ENCODE measurements around the gene BATF. TPM values are rescaled to one million over a fixed set of nuclear protein-coding genes. Genes with fewer than 3 reads are reported as not detected.

Gene BATF
- total RNA-seq, 1 donor from 2014 or later = 3.6 TPM

DNA sequence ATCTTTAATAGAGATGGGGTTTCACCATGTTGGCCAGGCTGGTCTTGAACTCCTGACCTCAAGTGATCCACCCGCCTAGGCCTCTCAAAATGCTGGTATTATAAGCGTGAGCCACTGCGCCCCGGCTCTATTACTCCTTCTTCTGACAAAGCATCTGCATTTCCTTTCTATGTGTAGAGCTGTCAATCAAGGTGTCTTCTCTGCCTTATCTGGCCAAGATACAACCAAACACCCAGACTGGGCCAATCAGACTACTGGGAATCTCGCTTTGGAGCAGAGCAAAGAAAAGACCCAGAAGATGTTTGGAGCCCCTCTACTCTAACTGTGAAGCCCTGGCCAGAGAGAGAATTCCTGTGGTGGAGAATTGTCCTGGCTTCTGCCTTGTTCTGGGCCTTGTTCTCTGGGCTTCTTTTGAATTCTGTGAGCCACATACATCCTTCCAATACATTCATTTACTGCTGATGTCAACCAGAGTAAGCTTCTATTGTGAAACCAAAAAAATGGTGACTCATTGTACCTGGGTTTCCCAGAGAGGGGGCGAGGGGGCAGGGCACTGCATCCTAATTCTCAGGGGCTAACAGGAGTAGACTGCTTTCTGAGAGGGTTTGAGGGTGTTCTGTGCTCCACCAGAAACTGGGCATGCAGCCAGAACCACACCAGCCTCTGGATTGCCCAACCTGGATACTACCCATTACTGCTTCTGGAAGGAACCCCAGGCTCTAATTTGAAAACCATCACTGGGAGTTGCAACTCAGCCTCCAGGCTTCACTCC lies 37.4 kb downstream of the BATF start:
- DNase-seq (ENCODE audit: low read depth in 2 of 2) = no peak

DNA sequence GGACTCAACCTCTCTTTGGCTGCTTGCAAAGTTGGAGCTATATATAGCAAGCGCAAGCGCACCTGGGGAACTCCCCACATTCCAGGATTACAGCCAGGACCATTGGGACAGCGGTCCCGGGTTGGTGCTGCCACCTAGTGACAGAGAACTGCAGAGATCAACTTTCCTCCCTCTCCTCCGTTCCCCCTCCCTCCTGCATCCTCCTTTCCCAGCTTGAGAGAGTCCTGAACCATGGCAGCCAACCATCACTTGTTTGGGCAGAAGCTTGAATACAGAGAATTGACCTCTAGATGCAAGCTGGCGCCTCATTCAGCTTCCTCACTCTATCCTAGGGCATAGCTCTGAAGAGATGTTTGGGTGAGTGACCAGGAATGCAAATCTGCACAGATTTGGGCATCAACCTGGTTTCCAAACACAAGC lies 38.8 kb downstream of the BATF start:
- peak; percentile 74 to 91 for DNase-seq (ENCODE audit: low read depth in 2 of 2)

DNA sequence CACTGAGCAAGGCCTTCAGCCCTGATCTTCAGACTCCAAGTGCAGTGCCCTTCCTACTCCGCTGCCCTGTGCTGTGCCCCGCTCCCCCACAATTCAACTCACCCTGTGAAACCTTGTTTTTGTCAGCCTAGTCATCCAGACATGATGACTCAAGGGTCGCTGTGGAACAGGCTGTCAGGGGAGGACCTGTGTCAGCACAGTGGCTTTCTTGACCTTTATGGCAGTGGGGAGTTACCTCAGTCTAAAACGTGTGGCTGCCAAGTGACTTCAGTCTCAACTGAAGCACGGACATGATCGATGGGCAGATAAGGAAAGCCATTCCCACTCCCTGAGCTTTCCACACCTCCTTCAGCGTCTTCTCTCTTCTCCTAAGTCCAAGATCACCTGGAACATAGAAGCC lies 39.8 kb downstream of the BATF start:
- DNase-seq (ENCODE audit: low read depth in 2 of 2) = no peak

DNA sequence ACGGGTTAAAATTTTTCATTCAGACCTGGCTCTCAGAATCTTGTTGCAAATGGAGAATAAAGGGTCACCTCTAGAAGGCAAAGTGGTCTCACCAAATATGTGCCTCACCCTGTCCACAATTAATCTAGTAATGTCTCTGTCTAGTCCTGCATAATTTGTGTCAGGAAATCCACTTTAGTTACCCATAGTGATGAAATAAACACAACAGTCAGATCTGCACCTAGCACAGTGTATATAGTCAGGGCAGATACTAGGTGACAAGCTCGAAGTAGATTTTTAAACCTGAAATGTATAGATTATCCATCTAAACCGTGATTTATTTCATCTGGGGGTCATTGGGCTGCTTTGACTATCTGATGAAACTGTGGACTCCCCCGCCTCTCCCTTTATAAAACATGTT lies 40.2 kb downstream of the BATF start:
- no peak for DNase-seq (ENCODE audit: low read depth in 2 of 2)

DNA sequence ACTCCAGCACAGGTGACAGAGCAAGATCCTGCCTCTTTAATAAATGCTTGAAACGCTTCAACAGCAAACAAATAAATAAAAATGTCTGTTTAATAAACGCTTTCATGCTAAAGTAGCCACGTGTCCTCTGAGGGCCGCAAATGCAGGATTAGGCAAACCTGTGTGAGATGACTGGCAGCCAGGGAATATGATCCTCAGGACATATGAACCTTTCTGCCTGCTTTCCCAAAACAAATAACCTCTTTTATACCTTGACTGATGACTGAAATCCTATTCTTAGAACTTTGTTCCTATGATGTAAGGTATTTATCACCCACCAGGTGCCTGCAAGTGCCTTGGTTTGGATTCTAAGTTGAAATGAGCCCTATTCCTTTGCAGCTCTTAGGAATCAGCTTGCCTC lies 41.7 kb downstream of the BATF start:
- DNase-seq (ENCODE audit: low read depth in 2 of 2) = no peak

DNA sequence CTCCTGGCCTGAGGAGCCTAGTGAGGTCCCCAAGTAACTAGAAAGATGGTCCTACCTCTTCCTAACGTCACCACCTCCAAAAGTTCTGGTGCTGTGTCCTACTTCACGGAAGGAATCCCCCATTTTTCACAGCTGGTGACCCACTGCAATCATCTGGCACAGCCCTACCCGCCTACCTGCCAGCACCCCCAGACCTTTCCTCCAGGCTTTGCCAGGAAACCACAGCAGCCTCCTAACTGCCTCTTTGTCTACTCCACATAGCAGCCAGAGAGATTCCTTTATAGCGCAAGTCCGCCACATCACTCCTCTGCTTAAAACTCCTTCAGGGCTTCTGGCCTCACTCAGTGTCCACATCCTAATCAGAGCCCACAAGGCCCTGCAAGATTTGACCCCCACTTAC lies 42.8 kb downstream of the BATF start:
- DNase-seq (ENCODE audit: low read depth in 2 of 2) = no peak

DNA sequence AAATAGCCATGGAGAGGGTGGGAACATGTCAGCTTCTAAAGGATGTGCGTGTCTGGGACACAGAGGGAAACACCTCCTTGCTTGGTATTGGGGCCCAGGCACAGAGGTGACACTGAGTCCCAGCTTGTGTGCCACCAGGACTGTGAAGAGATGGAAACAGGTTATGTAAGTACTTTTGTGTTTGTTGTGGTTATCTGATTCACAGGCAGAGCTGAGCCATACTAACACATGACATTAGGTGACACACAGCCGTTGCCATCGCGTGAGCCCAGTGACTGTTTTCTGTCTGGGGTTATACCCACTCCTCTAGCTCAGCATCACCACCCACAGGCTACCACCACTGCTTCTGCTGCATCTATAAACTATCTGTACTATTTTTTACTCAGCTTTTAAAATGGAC lies 44.1 kb downstream of the BATF start:
- DNase-seq (ENCODE audit: low read depth in 2 of 2) = peak in 1 of 2 donors; percentile 20

DNA sequence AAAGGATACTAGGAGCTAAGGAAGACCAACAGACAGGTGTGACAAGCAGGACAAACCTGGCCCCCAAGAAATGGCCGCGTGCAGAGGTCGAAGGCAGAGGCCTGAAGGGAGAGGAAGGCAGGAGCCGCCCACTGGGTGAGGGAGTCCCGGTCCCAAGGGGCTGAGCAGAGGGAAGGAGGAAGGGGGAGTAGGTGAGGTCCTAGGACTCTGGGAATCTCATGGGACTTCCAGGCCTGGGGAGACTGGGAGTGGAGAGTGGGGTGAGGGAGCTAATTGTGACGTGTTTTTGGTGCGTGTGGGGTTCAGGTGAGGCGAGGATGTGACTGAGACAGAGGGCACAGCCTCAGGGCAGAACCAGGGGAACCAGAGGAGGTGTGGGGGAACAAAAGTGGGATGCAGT lies 44.5 kb downstream of the BATF start:
- DNase-seq (ENCODE audit: low read depth in 2 of 2) = no peak

DNA sequence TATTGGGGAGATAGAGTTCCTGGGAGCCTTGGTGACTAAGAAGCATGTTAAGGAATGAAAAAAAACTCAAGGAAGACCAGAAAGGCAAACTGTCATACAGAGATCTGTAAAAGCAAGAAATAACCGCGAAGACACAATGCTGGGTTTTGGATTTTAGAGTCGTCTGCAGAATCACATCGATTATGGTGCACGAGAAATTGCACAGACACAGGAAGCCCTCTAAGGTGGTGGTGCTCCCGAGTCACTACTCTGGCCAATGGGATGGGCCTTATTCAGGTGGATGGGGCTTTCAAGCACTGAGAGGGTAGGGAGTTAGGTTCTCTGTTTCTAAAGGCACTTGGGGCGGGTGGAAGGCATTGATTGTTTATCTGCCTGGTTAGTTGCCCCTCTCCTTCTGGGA lies 45.9 kb downstream of the BATF start:
- no peak for DNase-seq (ENCODE audit: low read depth in 2 of 2)

DNA sequence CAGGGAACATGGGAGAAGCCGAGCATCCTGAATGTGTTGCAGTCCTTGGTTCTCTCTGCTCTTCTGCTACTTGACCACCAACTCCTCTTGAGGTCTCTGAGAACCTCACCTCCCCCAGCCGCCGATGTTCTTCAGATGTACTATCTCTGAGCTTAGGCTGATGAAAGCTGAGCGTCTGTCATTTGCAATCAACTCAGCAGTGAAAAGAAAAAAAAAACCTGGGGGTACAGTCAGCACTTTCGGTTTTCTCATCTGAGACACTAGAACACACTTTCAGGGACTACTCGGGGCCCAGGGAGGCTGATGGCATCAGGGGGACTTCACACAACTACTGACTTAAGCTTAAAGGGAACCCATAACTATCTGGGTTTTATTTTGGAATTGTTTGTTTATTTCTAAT lies 46.5 kb downstream of the BATF start:
- no peak for DNase-seq (ENCODE audit: low read depth in 2 of 2)

DNA sequence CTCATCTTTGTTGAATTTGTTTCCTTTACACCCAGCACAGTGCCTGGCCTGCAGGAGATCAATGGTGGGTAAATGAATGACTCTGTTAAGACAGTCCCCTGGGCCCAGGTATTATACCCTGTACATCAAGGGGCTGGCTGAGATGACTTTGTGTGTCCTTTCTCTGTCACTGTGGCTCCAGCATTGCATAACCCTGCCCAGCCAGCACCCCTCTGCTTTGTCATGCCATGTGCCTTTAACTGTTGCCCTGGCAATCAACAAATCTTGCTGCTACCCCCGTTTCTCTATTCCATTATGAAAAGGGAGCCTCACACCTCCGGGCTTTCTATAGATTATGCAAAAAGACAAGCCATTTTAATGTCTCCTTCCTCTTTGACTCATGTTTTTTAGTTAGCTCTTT lies 48.5 kb downstream of the BATF start:
- DNase-seq (ENCODE audit: low read depth in 2 of 2) = no peak

DNA sequence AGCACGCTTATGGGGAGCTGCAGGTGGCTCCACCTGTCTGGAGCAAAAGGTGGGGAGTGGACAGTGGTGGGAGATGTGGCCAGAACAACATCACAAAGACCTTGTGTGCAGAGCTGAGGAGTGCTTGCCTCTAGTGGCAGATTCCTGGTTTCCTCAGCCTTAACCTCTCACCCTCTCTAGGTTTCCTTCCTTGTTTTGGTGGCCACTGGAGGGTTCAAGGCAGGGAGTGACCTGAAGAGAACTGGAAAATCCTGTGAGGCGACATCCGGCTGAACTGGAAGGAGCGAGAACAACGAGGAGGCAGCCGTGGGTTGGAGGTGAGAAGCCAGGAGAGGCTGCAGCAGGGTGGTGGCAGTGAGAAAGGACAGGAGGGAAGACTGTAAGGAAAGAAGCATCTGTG lies 49.8 kb downstream of the BATF start:
- no peak for DNase-seq (ENCODE audit: low read depth in 2 of 2)

DNA sequence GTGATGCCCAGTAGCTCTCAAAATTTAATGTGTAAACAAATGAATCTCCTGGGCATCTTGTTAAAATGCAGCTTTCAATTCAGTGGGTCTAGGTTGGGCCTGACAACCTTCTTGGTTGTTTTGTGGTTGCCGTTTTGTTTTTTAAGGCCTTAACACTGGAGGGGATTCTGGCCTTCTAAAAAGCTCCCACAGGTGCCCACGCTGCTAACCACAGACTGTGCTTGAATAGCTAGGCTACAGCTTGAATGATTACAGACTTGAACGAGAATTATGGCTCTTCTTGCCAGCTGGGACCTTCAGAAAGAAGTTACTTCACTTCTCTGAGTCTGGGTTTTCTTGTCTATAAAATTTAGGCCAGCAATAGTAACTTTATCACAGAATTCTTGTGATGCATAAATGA lies 54.8 kb downstream of the BATF start:
- DNase-seq (ENCODE audit: low read depth in 2 of 2) = no peak

DNA sequence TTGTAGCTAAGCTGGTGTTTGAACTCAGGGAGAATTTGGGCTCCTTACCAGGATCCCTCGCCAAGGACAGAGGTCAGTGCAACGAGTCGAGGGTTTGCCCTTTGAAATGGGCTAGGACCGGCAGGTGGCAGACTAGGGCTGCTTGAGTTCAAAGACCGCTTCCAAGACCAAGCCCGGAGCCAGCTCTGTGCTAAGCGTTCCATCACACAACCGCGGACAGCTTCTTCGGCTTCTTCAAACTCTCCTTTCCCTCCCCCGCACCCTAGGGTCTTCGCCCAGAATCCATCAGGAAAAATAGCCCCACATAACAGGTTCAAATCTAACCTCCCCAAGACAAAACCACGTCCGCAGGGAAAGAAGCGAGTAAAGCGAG lies 55.4 kb downstream of the BATF start:
- peak; percentile 73 to 85 for DNase-seq (ENCODE audit: low read depth in 2 of 2)

DNA sequence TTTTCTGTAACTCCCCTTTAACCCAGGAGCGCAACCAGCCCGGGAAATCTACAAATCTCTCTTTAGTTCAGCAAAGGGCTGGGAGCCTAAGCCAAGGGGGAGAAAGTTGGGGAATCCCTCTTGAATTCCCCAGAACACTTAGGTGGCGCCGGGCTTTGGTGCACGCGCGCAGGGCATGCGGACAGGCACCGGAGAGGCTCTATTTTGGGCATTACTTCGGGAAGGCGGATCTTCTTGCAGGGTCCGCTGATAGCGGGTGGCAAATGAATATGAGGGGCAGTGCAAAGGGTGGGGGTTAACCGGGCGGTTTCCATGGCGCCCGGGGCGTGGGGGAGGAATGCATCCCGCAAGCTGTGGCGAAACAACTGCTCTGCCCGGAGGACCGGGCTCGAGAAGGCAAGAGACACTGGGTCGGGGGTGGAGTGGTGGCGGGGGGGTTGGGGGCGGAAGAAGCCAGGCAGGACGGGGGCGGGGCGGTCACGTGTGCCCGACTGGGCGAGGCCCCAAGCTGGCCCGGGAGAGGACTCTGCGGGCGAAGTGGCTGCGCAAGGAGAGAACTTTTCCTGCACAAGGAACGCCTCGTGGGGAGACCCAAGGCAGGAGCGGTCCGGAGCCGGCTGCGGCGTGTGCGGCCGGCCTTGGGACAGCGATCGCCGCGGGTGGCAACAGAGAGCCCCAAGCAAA lies 56.0 kb downstream of the BATF start, which contains the start of gene FLVCR2:
Gene FLVCR2, plus strand, starts transcription at position 519 of the 684 bp plus-strand sequence. CDS start 353 bp downstream, outside the sequence.
- DNase-seq (ENCODE audit: low read depth in 2 of 2) = peak; percentile 63 to 70

DNA sequence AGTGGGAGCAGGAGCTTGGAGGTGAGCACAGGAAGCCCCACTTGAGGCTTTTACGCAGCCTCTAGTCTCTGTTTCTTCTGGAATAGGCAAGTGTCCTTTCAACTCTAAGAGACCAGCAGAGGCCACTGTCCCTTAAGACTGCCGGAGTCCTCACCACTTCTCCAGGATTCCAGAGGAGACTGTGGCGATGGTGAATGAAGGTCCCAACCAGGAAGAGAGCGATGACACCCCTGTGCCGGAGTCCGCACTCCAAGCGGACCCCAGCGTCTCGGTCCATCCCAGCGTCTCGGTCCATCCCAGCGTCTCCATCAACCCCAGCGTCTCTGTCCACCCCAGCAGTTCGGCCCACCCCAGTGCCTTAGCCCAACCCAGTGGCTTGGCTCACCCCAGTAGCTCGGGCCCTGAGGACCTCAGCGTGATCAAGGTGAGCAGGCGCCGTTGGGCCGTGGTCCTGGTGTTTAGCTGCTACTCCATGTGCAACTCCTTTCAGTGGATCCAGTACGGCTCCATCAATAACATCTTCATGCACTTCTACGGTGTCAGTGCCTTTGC lies 56.6 kb downstream of the BATF start:
- DNase-seq (ENCODE audit: low read depth in 2 of 2) = peak; percentile 6 to 64

DNA sequence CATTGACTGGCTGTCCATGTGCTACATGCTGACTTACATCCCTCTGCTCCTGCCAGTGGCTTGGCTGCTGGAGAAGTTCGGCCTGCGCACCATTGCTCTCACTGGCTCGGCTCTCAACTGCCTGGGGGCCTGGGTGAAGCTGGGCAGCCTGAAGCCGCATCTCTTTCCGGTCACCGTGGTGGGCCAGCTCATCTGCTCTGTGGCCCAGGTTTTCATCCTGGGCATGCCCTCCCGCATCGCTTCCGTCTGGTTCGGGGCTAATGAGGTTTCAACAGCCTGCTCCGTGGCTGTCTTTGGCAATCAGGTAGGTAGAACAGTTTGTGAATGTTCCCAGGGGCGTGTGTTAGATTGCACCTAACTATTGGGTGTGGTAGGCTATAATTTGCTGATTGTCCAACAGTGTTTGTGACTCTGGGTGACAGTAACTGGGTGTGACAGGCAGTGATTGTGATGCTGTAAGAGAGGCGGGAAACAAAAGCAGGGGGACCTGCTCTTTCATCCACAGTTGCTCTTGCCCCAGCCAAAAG lies 57.1 kb downstream of the BATF start:
- peak in 1 of 2 donors; percentile 8 for DNase-seq (ENCODE audit: low read depth in 2 of 2)

DNA sequence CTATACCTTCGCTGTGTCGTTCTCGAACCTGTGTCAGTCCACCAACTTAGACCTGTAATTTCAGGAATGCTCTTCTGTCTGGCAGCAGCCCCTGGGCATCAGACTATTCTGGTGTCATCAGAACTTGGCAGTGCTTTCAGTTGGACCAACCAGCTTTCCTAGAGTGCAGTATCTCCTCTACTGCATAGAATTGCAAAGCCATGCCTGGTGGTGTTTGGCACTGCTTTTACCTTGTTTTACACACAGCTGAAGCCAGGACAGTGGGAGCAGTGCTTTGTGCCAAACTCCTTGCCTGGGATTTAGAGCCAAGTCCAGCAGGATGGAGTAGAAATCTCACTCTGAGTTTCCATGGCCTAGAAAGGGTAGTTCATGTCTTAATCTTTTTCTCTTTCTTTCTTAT lies 57.6 kb downstream of the BATF start:
- peak in 1 of 2 donors; percentile 13 for DNase-seq (ENCODE audit: low read depth in 2 of 2)

DNA sequence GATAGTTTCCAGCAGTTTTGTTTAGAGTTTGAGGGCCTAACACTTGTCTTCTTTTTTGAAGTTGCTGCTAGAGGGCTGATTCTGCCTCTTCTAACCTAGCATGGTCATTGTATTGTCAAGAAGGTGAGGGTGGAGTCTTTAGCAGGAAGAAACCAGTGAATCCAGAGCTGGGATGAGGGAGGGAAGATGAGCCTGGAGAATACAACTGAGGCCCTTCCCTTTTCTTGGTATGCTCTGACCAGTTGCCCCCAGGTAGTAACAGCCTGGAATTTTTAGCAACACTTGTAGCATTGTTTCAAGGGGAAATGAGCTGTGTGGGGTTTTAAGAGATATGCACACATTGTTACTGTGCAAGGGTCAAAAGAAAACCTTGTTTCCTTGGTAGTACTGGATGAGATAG lies 65.1 kb downstream of the BATF start:
- DNase-seq (ENCODE audit: low read depth in 2 of 2) = no peak

DNA sequence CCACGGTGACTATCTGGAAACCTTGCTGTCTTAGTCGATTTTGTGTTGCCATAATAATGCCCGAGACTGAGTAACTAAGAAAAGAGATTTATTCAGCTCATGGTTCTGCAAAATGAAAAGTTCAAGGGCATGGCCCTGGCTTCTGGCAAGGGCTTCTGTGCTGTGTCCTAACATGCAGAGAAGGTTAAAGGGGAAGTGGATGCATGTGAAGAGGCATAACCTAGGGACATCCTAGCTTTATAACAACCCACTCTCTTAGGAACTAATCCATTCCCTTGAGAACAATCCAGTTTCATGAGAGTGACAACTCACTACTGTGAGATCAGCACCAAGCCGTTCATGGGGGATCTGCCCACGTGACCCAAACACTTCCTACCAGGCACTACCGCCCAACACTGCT lies 67.7 kb downstream of the BATF start:
- DNase-seq (ENCODE audit: low read depth in 2 of 2) = no peak

DNA sequence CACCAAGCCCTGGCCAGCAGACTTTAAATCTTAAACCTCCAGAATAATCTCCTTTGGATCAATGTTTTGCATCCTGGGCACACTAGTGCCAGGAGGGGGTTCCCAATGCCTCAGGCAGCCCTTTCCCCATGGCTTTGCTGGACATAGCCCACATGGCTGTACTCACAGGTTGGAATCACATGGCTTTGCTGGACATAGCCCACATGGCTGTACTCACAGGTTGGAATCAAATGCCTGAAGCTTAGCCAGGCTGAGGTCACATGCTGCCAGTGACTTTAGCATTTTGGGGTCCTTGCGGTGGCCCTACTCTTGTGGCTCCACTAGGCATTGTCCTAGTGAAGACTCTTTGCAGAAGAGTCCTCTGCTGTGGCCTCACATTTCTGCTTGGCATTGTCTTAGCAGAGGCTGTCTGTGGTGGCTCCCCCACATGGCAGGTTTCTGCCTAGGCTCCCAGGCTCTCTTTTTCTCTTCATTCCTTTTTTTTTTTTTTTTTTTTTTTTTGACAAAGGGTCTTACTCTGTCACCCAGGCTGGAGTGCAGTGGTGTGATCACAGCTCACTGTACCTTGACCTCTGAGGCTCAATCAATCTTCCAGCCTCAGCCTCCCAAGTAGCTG lies 69.2 kb downstream of the BATF start:
- DNase-seq (ENCODE audit: low read depth in 2 of 2) = no peak

DNA sequence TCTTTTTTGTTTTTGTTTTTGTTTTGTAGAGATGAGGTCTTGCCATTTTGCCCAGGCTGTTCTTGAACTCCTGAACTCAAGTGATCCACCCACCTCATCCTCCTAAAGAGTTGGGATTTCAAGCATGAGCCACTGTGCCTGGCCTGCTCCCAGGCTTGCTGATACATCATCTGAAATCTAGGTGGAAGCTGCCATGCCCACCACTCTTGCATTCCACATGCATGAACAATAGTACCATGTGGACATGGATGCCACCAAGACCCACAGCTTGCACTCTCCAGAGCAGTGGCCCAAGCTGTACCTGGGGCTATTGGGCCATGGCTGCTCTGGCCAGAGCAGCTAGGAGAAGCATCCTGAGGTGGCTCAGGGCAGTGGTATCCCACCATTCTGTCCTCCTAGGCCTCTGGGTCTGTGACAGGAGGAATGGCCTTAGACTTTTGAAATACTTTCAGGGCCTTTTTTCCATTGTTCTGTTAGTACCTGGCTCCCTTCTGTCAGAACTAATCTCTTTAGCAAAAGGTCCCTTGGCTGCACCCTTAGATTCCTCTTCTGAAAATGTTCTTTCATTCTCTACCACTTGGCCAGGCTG lies 69.8 kb downstream of the BATF start:
- DNase-seq (ENCODE audit: low read depth in 2 of 2) = no peak

All from lung microvascular endothelial cell (primary cell).